ENCODE measurements around the gene WDR33. TPM values are rescaled to one million over a fixed set of nuclear protein-coding genes. Genes with fewer than 3 reads are reported as not detected.
"Not testable (repeated sequence)": the region's sequence is repeated elsewhere in the genome, so short reads cannot be mapped to it uniquely, and the experiment has no call there.

WDR33 gene
- total and polyA plus RNA-seq, 2 donors (not counting 3 experiments of a cell fraction or from before 2014, with no cell fraction given) = 16.4 to 52.5 TPM

GRCh38 chr2:127796389-127796788, 14.6 kb downstream of the WDR33 start:
- Histone ChIP-seq H3K27ac (ENCODE audit: insufficient read depth, low read depth, low read length) (no peak overlapping the region), H3K9me1 (replicated peaks; ENCODE audit: control insufficient read depth, extremely low read depth, insufficient read depth, low read length) (no peaks in the 10 kb centered on the region), H3K4me3 (replicated peaks in 1 of 3; ENCODE audit: insufficient read depth in 1 of 3, low read depth in 1 of 3, low read length in 3 of 3) (no peak overlapping the region), H2AFZ (ENCODE audit: low read depth, low read length) (no peak overlapping the region), H4K20me1 (replicated peaks; ENCODE audit: control insufficient read depth, extremely low read depth, insufficient read depth, low read length) (peaks cover 8% of the 10 kb centered on the region), H3K79me2 (ENCODE audit: control insufficient read depth, insufficient read depth, low read length) (peaks cover 95% of the 10 kb centered on the region), H3K27me3 (ENCODE audit: control insufficient read depth in 2 of 2, insufficient read depth in 2 of 2, low read length in 2 of 2) (no peaks in the 10 kb centered on the region), H3K9me3 (replicated peaks; ENCODE audit: control insufficient read depth, insufficient read depth, low read length) (no peaks in the 10 kb centered on the region), H3K9ac (replicated peaks; ENCODE audit: extremely low read depth, insufficient read depth, low read length) (no peak overlapping the region), H3K4me1 (ENCODE audit: control insufficient read depth, extremely low read depth, insufficient read depth, low read length) (peaks cover 7% of the 10 kb centered on the region), H3K36me3 (ENCODE audit: control insufficient read depth in 2 of 2, extremely low read depth in 1 of 2, insufficient read depth in 2 of 2, low read length in 2 of 2) (no peaks in the 10 kb centered on the region), H3K4me2 (ENCODE audit: insufficient read depth, low read length) (peak overlapping the region; percentile 12)
- POLR2A ChIA-PET = no interaction called here
- dilution Hi-C loops (cut with MboI; ENCODE audit: extremely low pct_ligation_motif_present, low sequenced_read_pairs) = no loop called here
- DNase-seq (ENCODE audit: low read depth, low spot score) (peak; percentile 6), FAIRE-seq (no peak)
- CTCF ChIA-PET = interaction anchor here (1.4 kb wide), 1 partner anchor 205 kb away, joined by 3 read pairs; no protein-coding TSS in a partner anchor
- TF ChIP-seq CTCF (IDR thresholded peaks at IDR 0.05; ENCODE audit: extremely low read depth in 1 of 2, insufficient read depth in 1 of 2, low read depth in 1 of 2, low read length in 2 of 2) (no peak), GATA2 (IDR thresholded peaks at IDR 0.05; ENCODE audit: insufficient read depth, insufficient read length, low read depth, low read length) (no peak), POLR2AphosphoS5 (IDR thresholded peaks at IDR 0.05; ENCODE audit: insufficient read depth, low read depth, low read length) (no peak), EZH2 (IDR thresholded peaks at IDR 0.05; ENCODE audit: borderline replicate concordance, low read depth, low read length, severe bottlenecking) (no peak), FOS (IDR thresholded peaks at IDR 0.05; ENCODE audit: borderline replicate concordance, insufficient read depth, low read length) (no peak), JUN (IDR thresholded peaks at IDR 0.05; ENCODE audit: borderline replicate concordance, insufficient read depth, insufficient read length, low read depth) (no peak), MAX (IDR thresholded peaks at IDR 0.05; ENCODE audit: insufficient read depth, insufficient read length) (no peak), POLR2A (IDR thresholded peaks at IDR 0.05; ENCODE audit: low read depth, low read length) (no peak), MYC (IDR thresholded peaks at IDR 0.05; ENCODE audit: low read depth, low read length) (no peak)
- intact Hi-C loops (cut with micrococcal nuclease) = no loop called here
- TSS peak; percentile 1 for BruUV-seq (replicated peaks)

DNA sequence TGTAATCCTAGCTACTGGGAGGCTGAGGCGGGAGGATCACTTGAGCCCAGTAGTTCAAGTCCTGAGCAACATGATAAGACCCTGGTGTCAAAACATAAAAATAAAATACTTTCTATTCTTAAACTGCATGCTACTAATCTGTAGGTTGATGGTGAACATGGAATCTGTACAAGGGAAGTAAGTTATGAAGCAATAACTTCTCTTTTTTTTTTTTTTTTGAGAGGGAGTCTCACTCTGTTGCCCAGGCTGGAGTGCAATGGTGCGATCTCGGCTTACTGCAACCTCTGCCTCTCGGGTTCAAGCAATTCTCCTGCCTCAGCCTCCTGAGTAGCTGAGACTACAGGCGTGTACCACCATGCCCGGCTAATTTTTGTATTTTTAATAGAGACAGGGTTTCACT, 16.1 kb downstream of the WDR33 start:
- not testable (repeated sequence) for FAIRE-seq; H3K9me1 ChIP-seq (replicated peaks; ENCODE audit: control insufficient read depth, extremely low read depth, insufficient read depth, low read length)

More for the DNA sequence above, 16.1 kb downstream of the WDR33 start:
- POLR2A ChIA-PET; H3K4me1 ChIP-seq (ENCODE audit: control insufficient read depth, extremely low read depth, insufficient read depth, low read length); H2AFZ ChIP-seq (ENCODE audit: low read depth, low read length); H3K4me3 ChIP-seq (replicated peaks in 1 of 3; ENCODE audit: insufficient read depth in 1 of 3, low read depth in 1 of 3, low read length in 3 of 3); dilution Hi-C loops (cut with MboI; ENCODE audit: extremely low pct_ligation_motif_present, low sequenced_read_pairs); H3K36me3 ChIP-seq (ENCODE audit: control insufficient read depth in 2 of 2, extremely low read depth in 1 of 2, insufficient read depth in 2 of 2, low read length in 2 of 2); H3K9me3 ChIP-seq (replicated peaks; ENCODE audit: control insufficient read depth, insufficient read depth, low read length); H4K20me1 ChIP-seq (replicated peaks; ENCODE audit: control insufficient read depth, extremely low read depth, insufficient read depth, low read length); DNase-seq (ENCODE audit: low read depth, low spot score); BruUV-seq (replicated peaks); intact Hi-C loops (cut with micrococcal nuclease); H3K27ac ChIP-seq (ENCODE audit: insufficient read depth, low read depth, low read length); H3K9ac ChIP-seq (replicated peaks; ENCODE audit: extremely low read depth, insufficient read depth, low read length); H3K4me2 ChIP-seq (ENCODE audit: insufficient read depth, low read length); H3K27me3 ChIP-seq (ENCODE audit: control insufficient read depth in 2 of 2, insufficient read depth in 2 of 2, low read length in 2 of 2): not testable (repeated sequence)
- H3K79me2 ChIP-seq (ENCODE audit: control insufficient read depth, insufficient read depth, low read length) = peaks cover 90% of the 10 kb centered on the region
- CTCF ChIA-PET = interaction anchor here (1.4 kb wide), 1 partner anchor 204 kb away, joined by 3 read pairs; no protein-coding TSS in a partner anchor

Measured in endothelial cell of umbilical vein (primary cell).